Measurements from ENCODE around the gene ASIC1. TPM values are rescaled to one million over a fixed set of nuclear protein-coding genes. Genes with fewer than 3 reads are reported as not detected.

The ASIC1 gene
- total RNA-seq, 4 donors from 2014 or later = 0.70 to 5.7 (median 1.5) TPM; not detected in 1

DNA sequence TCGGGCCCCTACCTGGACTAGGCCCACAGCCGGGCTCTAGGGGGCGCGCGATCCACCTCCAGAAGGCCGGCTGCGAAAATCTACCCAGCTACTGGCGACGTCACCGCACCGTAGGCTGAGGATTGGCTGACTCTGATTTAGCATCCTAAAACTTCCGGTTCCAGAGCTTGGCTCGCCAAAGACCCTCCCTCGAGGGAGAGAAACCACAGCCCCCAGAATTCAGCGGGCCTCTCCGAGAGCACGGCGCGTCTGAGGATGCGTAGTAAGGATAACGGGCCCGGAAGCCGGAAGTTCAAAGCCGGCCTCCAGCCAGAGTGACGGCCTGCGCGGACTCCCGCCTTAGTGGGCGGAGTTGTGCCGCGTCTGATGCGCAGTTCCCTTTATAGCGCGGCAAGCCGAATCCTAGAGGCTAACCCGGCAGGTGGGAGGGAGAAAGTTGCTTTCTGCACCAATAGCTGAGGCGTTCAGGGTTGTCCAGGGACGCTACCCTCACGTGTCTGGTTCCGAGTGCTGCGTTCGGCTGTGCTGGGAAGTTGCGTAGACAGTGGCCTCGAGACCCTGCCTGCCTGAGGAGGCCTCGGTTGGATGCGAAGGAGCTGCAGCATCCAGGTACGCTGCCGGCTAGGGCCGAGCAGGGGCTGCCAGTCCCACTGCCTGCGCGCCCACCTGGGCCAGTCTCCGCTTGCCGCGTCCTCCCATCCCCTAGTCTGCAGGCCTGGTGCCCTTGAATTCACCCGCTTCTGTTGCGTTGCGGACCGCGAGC is 54.5 kb downstream of the ASIC1 start, which contains the start of gene COX14:
Gene COX14 (plus strand): TSS at position 544 of the 763 bp plus-strand sequence. CDS start 7,808 bp downstream, outside the sequence.
- Histone ChIP-seq H3K27ac (peak within 1 kb of the TSS; percentile 89 to 97 (median 94)), H3K9me3 (no peaks in the 10 kb centered on the region), H3K4me1 (peaks cover 0 to 55% (median 28%) of the 10 kb centered on the region in 4 donors), H3K27me3 (no peaks in the 10 kb centered on the region), H3K36me3 (peaks cover 0 to 12% (median 0%) of the 10 kb centered on the region in 3 donors), H3K4me3 (peak within 1 kb of the TSS; percentile 61 to 89 (median 77))
- TF ChIP-seq, protein P1, sequence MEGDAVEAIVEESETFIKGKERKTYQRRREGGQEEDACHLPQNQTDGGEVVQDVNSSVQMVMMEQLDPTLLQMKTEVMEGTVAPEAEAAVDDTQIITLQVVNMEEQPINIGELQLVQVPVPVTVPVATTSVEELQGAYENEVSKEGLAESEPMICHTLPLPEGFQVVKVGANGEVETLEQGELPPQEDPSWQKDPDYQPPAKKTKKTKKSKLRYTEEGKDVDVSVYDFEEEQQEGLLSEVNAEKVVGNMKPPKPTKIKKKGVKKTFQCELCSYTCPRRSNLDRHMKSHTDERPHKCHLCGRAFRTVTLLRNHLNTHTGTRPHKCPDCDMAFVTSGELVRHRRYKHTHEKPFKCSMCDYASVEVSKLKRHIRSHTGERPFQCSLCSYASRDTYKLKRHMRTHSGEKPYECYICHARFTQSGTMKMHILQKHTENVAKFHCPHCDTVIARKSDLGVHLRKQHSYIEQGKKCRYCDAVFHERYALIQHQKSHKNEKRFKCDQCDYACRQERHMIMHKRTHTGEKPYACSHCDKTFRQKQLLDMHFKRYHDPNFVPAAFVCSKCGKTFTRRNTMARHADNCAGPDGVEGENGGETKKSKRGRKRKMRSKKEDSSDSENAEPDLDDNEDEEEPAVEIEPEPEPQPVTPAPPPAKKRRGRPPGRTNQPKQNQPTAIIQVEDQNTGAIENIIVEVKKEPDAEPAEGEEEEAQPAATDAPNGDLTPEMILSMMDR (IDR thresholded peaks at IDR 0.05) = peak; percentile 92 to 95 (median 93)
- TF ChIP-seq POLR2A (IDR thresholded peaks at IDR 0.05) = peak; percentile 95 to 97
- DNase-seq = peak; percentile 99 to 100 (median 99)

DNA sequence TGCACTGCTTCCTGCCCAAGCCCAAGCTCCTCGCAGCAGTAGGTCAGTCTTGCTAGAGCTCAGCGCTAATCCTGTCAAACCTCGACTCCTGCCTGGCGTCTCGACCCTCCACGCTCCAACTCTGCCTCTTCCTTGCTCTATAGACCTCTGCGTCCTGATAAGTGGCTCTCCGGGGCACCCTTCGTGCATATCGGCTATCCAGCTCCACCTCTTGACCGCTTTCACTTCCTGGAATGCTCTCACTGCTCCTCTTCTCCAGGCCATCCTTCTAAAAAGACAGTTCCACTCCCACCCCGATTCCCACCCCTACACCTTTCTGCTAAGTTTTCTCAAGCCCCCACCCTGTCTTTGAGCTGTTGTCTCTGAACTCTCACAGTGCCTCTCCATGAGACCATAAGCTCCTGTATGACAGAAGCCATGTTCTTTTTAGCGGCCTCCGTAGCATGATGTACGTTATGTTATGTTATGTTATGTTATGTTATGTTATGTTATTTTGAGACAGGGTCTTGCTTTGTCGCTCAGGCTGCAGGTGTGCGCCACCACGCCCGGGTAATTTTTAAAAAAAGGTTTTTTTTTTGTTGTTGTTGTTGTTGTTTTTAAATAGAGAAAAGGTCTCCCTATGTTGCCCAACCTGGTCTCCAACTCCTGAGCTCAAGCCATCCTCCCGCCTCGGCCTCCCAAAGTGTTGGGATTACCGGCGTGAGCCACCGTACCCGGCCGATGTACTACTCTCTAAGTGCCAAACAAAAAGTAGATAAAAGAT is 55.2 kb downstream of the ASIC1 start:
- TF ChIP-seq, protein P1 (IDR thresholded peaks at IDR 0.05) = no peak
- TF ChIP-seq POLR2A (IDR thresholded peaks at IDR 0.05) = no peak
- Histone ChIP-seq H3K4me3 (peak overlapping the region; percentile 61 to 89 (median 77)), H3K36me3 (peaks cover 0 to 12% (median 0%) of the 10 kb centered on the region in 3 donors), H3K9me3 (no peaks in the 10 kb centered on the region), H3K27me3 (no peaks in the 10 kb centered on the region), H3K27ac (peak overlapping the region; percentile 89 to 97 (median 94)), H3K4me1 (peaks cover 0 to 60% (median 28%) of the 10 kb centered on the region in 4 donors)
- DNase-seq = peak in 1 of 3 donors; percentile 74

DNA sequence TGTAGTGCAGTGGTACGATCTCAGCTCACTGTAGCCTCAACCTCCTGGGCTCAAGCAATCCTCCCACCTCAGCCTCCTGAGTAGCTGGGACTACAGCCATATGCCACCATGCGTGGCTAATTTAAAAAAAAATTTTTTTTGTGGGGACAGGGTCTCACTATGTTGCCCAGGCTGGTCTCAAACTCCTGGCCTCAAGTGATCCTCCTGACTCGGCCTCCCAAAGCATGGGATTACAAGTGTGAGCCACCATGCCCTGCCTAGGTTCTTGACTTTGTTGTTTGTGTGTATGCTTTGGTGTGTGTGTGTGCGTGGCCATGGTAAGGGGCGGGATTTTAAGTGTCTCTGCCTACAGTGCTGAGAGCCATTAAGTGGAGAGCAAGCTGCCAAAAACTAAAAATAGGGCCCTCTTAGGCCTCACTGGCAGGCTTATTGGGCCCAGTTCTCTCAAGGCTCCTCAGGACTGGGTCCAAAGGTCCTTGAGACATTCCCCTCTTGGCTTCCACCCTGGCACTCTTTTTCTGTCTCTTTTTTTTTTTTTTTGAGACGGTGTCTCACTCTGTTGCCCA is 59.7 kb downstream of the ASIC1 start:
- Histone ChIP-seq H3K4me1 (peaks cover 0 to 51% (median 7%) of the 10 kb centered on the region in 4 donors), H3K36me3 (peaks cover 0 to 46% (median 0%) of the 10 kb centered on the region in 3 donors), H3K4me3 (no peak overlapping the region), H3K27ac (no peak overlapping the region), H3K27me3 (no peaks in the 10 kb centered on the region), H3K9me3 (no peaks in the 10 kb centered on the region)
- no peak for DNase-seq
- no peak for TF ChIP-seq POLR2A (IDR thresholded peaks at IDR 0.05)
- TF ChIP-seq, protein P1 (IDR thresholded peaks at IDR 0.05) = no peak

DNA sequence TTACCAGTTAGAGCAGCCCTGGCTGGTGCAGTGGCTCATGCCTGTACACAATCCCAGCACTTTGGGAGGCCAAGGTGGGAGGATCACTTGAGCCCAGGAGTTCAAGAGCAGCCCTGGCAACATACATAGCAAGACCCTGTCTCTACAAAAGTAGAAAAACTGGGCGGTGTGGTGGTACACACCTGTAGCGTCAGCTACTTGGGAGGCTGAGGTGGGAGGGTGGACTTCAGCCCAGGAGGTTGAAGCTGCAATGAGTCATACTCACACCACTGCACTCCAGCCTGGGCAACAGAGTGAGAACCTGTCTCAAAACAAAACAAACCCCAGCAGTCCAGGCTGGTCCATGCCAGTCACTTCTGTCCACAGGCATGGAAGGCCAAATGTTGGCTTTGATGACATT is 62.0 kb downstream of the ASIC1 start:
- Histone ChIP-seq H3K9me3 (no peaks in the 10 kb centered on the region), H3K36me3 (peaks cover 0 to 66% (median 0%) of the 10 kb centered on the region in 3 donors), H3K27ac (no peak overlapping the region), H3K4me3 (no peak overlapping the region), H3K27me3 (no peaks in the 10 kb centered on the region), H3K4me1 (peaks cover 0 to 34% (median 0%) of the 10 kb centered on the region in 4 donors)
- DNase-seq = no peak
- TF ChIP-seq, protein P1 (IDR thresholded peaks at IDR 0.05) = no peak
- no peak for TF ChIP-seq POLR2A (IDR thresholded peaks at IDR 0.05)

DNA sequence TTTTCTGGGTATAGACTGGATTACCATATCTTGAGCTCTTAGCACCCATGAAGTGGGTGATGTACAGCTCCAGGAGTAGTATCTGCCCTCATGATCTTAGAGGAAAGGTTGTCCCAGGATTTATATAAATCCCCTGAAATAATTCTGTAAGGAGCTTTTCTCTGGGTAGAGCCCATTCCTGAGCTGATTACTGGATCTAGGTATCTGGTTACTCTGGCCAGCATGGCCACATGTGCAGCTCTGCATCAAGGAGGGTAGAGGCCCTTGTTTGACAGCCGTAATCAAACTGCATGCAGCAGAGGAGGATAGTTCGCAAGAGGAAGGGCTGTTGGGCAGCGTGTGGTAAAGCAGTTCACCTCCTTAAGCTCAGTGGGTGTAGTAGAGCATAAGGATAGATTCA is 63.1 kb downstream of the ASIC1 start:
- TF ChIP-seq POLR2A (IDR thresholded peaks at IDR 0.05) = no peak
- TF ChIP-seq, protein P1 (IDR thresholded peaks at IDR 0.05) = no peak

More for the DNA sequence above, 63.1 kb downstream of the ASIC1 start:
- no peaks in the 10 kb centered on the region for H3K27me3 ChIP-seq
- peaks cover 0 to 32% (median 0%) of the 10 kb centered on the region in 4 donors for H3K4me1 ChIP-seq
- peaks cover 0 to 66% (median 0%) of the 10 kb centered on the region in 3 donors for H3K36me3 ChIP-seq
- no peaks in the 10 kb centered on the region for H3K9me3 ChIP-seq
- no peak overlapping the region for H3K4me3 ChIP-seq
- no peak for DNase-seq
- H3K27ac ChIP-seq = peak overlapping the region in 1 of 4 donors; percentile 55
